ENCODE data around the gene ARSK. TPM values are rescaled to one million over a fixed set of nuclear protein-coding genes. Genes with fewer than 3 reads are reported as not detected.

Gene ARSK
- total and polyA plus RNA-seq, 8 donors = 2.9 to 68.3 (median 4.9) TPM; not detected in 1

DNA sequence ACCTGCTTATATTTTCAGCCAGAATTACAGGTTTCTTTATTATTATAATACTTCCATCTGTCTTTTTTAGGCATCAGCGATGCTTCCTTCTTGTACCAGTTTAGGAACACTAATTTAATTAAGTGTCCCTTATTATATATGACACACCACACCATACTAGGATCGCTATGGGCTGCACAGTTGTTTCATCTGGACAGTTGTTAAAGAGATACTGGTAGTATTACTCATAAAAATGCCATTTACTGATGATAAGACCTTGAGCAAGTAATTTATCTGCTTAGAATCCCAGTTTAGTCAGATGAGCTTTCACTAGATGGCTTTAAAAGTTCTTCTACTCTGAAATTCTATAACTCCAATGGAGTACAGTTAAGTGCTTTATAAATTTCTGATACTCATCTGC, 17.1 kb downstream of the ARSK start:
- TF ChIP-seq POLR2AphosphoS5 (IDR thresholded peaks at IDR 0.05) (no peak), POLR2A (IDR thresholded peaks at IDR 0.05) (no peak), EP300 (IDR thresholded peaks at IDR 0.05) (no peak)
- TF ChIP-seq, protein P1, sequence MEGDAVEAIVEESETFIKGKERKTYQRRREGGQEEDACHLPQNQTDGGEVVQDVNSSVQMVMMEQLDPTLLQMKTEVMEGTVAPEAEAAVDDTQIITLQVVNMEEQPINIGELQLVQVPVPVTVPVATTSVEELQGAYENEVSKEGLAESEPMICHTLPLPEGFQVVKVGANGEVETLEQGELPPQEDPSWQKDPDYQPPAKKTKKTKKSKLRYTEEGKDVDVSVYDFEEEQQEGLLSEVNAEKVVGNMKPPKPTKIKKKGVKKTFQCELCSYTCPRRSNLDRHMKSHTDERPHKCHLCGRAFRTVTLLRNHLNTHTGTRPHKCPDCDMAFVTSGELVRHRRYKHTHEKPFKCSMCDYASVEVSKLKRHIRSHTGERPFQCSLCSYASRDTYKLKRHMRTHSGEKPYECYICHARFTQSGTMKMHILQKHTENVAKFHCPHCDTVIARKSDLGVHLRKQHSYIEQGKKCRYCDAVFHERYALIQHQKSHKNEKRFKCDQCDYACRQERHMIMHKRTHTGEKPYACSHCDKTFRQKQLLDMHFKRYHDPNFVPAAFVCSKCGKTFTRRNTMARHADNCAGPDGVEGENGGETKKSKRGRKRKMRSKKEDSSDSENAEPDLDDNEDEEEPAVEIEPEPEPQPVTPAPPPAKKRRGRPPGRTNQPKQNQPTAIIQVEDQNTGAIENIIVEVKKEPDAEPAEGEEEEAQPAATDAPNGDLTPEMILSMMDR (IDR thresholded peaks at IDR 0.05) = no peak
- Histone ChIP-seq H3K4me1 (no peaks in the 10 kb centered on the region), H3K27ac (no peak overlapping the region), H3K27me3 (no peaks in the 10 kb centered on the region), H3K4me3 (no peak overlapping the region), H3K9me3 (no peaks in the 10 kb centered on the region), H3K36me3 (peaks cover 0 to 76% (median 30%) of the 10 kb centered on the region in 4 donors)
- intact Hi-C loops (cut with DNase I; ENCODE audit: low total_unique reads) = no loop called here
- no peak for DNase-seq
- 89 to 97% (median 95%) methylated on average over 2 of the region's 2 CpGs for WGBS, 5 donors

DNA sequence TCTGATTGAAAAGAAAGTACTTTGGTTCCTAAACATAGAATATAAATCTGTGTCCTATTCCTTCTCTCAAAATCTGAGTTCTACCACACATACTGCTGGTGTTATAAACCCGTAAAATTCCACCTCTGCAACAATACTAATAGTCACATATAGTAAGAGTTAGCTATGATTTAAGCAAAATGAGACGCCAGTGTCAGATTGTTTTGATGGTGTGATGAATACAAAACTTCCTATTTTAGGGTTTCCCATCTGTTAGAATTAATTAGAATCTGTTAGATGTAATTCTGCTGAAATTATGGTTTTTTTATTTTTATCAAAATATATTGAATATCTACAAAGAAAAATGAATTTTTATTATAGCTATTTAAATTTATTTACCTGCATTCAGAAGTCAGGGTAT, 26.7 kb downstream of the ARSK start:
- TF ChIP-seq, protein P1 (IDR thresholded peaks at IDR 0.05) = no peak
- TF ChIP-seq EP300 (IDR thresholded peaks at IDR 0.05) = no peak
- TF ChIP-seq POLR2A (IDR thresholded peaks at IDR 0.05) = no peak
- no peak for TF ChIP-seq POLR2AphosphoS5 (IDR thresholded peaks at IDR 0.05)
- WGBS, 5 donors = 96 to 99% (median 96%) methylated on average over 2 of the region's 2 CpGs
- H3K4me3 ChIP-seq = no peak overlapping the region
- no peak for DNase-seq
- peaks cover 0 to 13% (median 5%) of the 10 kb centered on the region in 4 donors for H3K36me3 ChIP-seq
- no peaks in the 10 kb centered on the region for H3K9me3 ChIP-seq
- intact Hi-C loops (cut with DNase I; ENCODE audit: low total_unique reads) = no loop called here
- H3K27ac ChIP-seq = no peak overlapping the region
- no peaks in the 10 kb centered on the region for H3K4me1 ChIP-seq
- H3K27me3 ChIP-seq = no peaks in the 10 kb centered on the region

DNA sequence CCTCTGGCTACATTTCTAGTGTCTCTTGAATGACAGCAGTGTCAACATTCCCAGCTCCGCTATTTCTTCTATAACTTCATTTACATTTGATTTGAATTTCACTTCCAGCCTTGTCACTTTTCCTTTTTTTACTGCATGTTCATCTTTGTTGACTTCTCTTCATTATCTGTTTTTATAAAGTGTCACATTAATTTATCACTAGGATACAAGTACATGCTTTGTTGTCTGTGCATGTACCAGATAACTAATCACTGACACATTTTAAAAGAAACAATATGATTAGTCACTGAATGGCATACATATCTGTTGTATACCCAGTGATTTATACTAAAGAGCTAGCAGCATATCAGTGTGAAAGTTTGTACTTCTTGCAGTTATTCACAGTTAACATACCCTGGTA, 29.1 kb downstream of the ARSK start:
- Histone ChIP-seq H3K4me1 (no peaks in the 10 kb centered on the region), H3K9me3 (no peaks in the 10 kb centered on the region), H3K27ac (no peak overlapping the region), H3K4me3 (no peak overlapping the region), H3K36me3 (peaks cover 0 to 13% (median 5%) of the 10 kb centered on the region in 4 donors), H3K27me3 (no peaks in the 10 kb centered on the region)
- DNase-seq = no peak
- 78 to 100% (median 92%) methylated on average over 1 of the region's 1 CpG for WGBS, 5 donors
- TF ChIP-seq POLR2A (IDR thresholded peaks at IDR 0.05) (no peak), EP300 (IDR thresholded peaks at IDR 0.05) (no peak), POLR2AphosphoS5 (IDR thresholded peaks at IDR 0.05) (no peak)
- TF ChIP-seq, protein P1 (IDR thresholded peaks at IDR 0.05) = no peak
- intact Hi-C loops (cut with DNase I; ENCODE audit: low total_unique reads) = no loop called here

DNA sequence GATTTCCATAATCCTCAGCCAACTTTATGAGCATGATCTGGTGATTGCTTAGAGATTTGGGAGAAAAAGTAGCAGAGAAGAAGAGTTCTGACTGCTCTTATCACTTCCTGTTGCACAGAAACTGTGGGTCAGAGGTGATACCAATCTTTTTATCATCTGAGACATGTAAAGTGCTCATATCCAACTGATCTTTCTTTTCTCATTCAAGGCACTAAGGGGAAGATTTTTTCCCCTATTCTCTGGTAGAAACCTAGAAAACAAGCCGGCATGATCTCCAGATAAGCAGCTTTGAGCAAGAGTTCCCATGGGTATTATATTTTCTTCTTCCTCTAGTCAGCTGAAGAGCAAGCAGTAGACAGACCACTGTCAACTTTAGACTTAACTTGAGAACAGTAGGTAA, 36.0 kb downstream of the ARSK start:
- no peaks in the 10 kb centered on the region for H3K9me3 ChIP-seq
- TF ChIP-seq, protein P1 (IDR thresholded peaks at IDR 0.05) = no peak
- TF ChIP-seq EP300 (IDR thresholded peaks at IDR 0.05) (no peak), POLR2AphosphoS5 (IDR thresholded peaks at IDR 0.05) (no peak), POLR2A (IDR thresholded peaks at IDR 0.05) (no peak)
- H3K27me3 ChIP-seq = no peaks in the 10 kb centered on the region
- DNase-seq = no peak
- 81 to 94% (median 92%) methylated on average over 1 of the region's 1 CpG for WGBS, 5 donors
- H3K4me1 ChIP-seq = no peaks in the 10 kb centered on the region
- H3K27ac ChIP-seq = no peak overlapping the region
- H3K36me3 ChIP-seq = peaks cover 0 to 6% (median 0%) of the 10 kb centered on the region in 4 donors
- intact Hi-C loops (cut with DNase I; ENCODE audit: low total_unique reads) = no loop called here
- H3K4me3 ChIP-seq = no peak overlapping the region
